ENCODE data around the gene LIAS.
A peak's percentile ranks its signal among the peaks of the same experiment; 100 is the strongest.
"Not testable (repeated sequence)": the region's sequence is repeated elsewhere in the genome, so short reads cannot be mapped to it uniquely, and the experiment has no call there.

LIAS gene

GRCh38 chr4:39458505-39459300, at the start of gene LIAS, which contains the start of gene RPL9:
TSS of gene LIAS (plus strand) at chr4:39459056. CDS start at chr4:39459118, 62 bp downstream.
TSS of gene RPL9 (minus strand) at chr4:39458922. CDS start at chr4:39458439, 483 bp downstream.
- peak; percentile 87 to 93 (median 92) for DNase-seq (ENCODE audit: low read depth in 2 of 3, low spot score in 1 of 3)

DNA sequence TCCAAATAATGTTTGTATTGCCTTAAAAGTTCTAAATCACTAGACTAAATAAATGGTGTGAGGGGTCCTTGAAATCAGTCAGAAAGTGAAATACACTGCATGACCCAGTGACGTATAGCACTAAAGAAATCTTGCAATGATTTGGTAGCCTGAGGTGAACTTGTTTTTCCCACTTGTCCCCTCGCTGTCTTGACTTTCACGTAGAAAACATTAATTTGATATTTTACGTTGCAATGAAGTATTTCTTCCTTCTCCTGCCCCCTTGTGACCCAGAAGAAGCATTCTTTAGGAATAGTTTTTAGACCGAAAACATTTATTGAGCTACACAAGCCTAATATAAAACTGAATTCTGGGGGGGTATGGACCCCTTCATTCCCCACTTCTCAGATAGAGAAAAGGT, 48.4 kb upstream of the LIAS start:
- no peak for DNase-seq (ENCODE audit: low read depth in 2 of 3, low spot score in 1 of 3)

- not testable (repeated sequence) for DNase-seq (ENCODE audit: low read depth in 2 of 3, low spot score in 1 of 3)
These were observed 47.3 kb upstream of the LIAS start for GRCh38 chr4:39411561-39411960.

GRCh38 chr4:39415678-39416283, 43.1 kb upstream of the LIAS start:
- DNase-seq (ENCODE audit: low read depth in 2 of 3, low spot score in 1 of 3) = no peak

DNA sequence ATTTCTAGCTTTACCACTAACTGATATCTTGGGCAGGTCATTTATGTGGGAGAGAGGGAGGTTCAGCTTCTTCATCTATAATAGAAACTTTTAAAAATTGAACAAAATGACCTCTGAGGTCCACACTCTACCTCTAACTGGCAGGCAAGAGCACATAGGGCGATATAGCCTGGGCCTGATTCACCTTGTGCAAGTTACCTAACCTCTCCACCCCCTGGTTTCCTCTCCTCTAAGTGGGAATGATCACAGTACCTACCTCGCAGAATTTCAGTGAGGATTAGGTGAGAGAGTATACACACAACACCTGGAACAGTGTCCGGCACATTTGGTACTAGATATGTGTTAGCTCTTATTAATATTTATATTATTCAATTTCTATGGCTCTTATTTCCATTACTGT, 36.6 kb upstream of the LIAS start:
- DNase-seq (ENCODE audit: low read depth in 2 of 3, low spot score in 1 of 3) = no peak

DNA sequence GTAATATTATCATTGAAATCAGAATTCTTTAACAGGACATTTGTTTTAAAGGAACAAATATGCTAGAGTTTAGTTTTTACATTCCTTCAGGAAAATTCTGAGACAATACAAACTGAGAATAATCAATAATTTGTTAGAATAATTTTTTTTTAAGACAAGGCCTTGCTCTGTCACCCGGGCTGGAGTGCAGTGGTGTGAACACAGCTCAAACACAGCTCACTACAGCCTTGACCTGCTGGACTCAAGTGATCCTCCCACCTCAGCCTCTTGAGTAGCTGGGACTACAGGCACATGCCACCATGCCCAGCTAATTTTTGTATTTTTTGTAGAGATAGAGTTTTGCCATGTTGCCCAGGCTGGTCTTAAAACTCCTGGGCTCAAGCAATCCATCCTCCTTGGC, 33.6 kb upstream of the LIAS start:
- DNase-seq (ENCODE audit: low read depth in 2 of 3, low spot score in 1 of 3) = not testable (repeated sequence)

DNA sequence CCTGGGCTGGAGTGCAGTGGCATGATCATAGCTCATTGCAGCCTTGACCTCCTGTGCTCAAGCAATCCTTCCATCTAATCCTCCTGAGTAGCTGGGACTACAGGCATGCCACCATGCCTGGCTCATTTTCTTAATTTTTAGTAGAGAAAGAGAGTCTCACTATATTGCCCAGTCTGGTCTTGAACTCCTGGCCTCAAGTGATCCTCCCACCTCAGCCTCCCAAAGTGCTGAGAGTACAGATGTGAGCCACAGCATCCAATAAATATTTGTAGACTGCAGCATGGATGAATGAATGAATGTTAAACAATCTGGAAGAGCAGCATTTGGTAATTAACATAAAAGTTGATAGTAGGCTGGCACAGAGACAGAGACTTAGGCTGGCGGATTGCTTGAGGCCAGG, 32.1 kb upstream of the LIAS start:
- no peak for DNase-seq (ENCODE audit: low read depth in 2 of 3, low spot score in 1 of 3)

- DNase-seq (ENCODE audit: low read depth in 2 of 3, low spot score in 1 of 3) = no peak
These were observed 31.2 kb upstream of the LIAS start for GRCh38 chr4:39427520-39428114.

GRCh38 chr4:39429476-39430334, 29.2 kb upstream of the LIAS start:
- DNase-seq (ENCODE audit: low read depth in 2 of 3, low spot score in 1 of 3) = no peak

DNA sequence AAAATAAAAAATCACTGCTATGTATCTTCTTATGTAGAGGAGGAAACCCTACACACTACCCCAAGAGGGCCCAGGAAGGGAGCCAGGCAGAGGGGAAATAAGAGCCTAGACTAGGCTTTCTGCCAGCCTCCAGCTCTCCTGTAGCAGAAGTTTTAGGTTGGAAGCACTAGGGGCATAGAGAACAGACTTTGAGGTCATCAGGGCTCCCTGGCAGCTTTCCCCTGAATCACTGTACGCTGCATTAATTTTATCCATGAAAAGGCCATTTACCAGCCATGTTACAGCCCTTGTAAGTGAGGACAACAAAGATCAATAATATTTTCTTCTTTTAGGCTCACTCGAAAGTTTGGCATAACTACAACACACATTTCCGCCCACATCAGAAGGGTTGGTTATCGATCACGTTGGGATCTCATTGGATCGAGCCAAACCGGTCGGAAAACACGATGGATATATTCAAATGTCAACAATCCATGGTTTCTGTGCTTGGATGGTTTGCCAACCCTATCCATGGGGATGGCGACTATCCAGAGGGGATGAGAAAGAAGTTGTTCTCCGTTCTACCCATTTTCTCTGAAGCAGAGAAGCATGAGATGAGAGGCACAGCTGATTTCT, 24.9 kb upstream of the LIAS start:
- no peak for DNase-seq (ENCODE audit: low read depth in 2 of 3, low spot score in 1 of 3)

- DNase-seq (ENCODE audit: low read depth in 2 of 3, low spot score in 1 of 3) = no peak
These were observed 22.9 kb upstream of the LIAS start for GRCh38 chr4:39435659-39436563.

DNA sequence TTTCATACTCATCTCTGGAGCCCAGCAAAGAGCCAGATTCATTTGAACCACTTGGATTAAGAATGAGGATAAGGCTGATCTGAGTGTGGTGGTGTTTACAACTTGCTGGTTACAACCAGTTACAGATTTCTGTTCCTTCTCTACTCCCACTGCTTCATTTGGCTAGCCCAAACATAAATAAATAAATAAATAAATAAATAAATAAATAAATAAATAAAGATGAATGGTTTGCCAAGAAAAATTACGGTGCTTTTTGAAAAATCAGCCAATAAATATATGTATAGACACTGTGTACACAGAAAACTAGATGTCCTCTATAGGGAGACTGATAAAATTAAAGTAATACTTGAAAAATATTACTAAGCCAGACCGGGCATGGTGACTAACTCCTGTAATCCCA, 17.3 kb upstream of the LIAS start:
- no peak for DNase-seq (ENCODE audit: low read depth in 2 of 3, low spot score in 1 of 3)

DNA sequence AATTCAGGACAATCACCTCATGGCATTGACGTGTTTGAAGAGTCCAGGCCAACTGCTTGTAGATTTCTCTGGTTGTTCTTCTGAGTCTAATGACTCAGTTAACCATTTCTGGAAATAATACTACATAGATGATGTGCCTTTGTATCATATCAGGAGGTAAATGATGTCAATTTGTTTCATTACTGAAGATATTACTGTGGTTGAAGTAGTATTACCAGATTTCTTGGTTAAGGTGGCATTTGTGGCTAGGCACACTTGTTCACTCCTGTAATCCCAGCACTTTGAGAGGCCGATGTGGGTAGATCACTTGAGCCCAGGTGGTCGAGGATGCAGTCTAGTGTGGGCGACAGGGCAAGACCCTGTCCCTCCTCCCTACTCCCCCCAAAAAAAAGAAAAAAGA, 15.9 kb upstream of the LIAS start:
- DNase-seq (ENCODE audit: low read depth in 2 of 3, low spot score in 1 of 3) = no peak

- DNase-seq (ENCODE audit: low read depth in 2 of 3, low spot score in 1 of 3) = no peak
These were observed 12.4 kb upstream of the LIAS start for GRCh38 chr4:39446483-39446841.

DNA sequence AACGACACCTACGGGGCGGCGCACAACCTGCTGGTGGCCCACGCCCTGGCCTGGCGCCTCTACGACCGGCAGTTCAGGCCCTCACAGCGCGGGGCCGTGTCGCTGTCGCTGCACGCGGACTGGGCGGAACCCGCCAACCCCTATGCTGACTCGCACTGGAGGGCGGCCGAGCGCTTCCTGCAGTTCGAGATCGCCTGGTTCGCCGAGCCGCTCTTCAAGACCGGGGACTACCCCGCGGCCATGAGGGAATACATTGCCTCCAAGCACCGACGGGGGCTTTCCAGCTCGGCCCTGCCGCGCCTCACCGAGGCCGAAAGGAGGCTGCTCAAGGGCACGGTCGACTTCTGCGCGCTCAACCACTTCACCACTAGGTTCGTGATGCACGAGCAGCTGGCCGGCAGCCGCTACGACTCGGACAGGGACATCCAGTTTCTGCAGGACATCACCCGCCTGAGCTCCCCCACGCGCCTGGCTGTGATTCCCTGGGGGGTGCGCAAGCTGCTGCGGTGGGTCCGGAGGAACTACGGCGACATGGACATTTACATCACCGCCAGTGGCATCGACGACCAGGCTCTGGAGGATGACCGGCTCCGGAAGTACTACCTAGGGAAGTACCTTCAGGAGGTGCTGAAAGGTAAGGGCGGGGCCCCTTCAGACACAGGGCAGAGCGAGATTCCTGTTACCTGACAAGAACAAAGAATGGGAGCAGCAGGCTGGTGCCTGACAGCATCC, 11.8 kb upstream of the LIAS start:
- DNase-seq (ENCODE audit: low read depth in 2 of 3, low spot score in 1 of 3) = peak in 2 of 3 donors; percentile 14 to 23

- no peak for DNase-seq (ENCODE audit: low read depth in 2 of 3, low spot score in 1 of 3)
These were observed 8.2 kb upstream of the LIAS start for GRCh38 chr4:39450618-39451017.

GRCh38 chr4:39451423-39452023, 7.3 kb upstream of the LIAS start:
- no peak for DNase-seq (ENCODE audit: low read depth in 2 of 3, low spot score in 1 of 3)

DNA sequence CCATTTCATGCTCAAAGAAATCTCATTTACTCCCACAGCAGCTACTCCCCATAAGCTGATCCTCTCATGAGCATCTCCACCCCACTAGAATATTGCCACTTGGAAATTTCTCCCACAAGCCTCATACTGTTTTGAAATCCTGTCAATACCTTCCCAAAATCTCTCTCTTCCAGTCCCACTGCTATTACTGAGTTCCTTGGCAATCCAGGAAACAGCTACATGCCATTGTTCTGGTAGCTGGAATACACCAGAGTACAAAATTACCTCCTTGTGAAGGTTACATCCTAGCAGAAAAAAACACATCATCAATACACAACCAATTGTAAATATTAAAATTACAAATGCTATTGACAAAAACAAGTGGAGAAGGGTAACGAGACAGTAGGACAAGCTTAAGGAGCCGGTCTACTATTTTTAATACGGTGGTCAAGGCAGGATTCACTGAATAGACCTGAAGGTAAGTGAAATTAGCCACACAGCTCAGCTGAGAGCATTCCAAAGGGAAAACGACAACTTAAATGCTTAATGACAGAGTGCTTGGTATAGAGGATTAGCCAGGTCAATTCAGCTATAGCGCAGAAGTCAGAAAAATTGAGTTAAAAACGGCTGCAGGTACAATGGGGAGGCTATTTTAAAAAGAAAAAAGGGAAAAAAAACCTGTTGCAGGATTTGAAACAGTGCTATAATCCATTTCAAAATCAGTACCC, 6.5 kb upstream of the LIAS start:
- no peak for DNase-seq (ENCODE audit: low read depth in 2 of 3, low spot score in 1 of 3)
